GM19324 (cell line): Measurements from ENCODE around the gene GTF2H4.

ENCODE experiments used
- ATAC-seq: cut with Tn5 transposase; IDR thresholded peaks from one replicate; pipeline ENCODE4 v1.9.1; 2021; ENCODE audit warnings: mild to moderate bottlenecking, moderate library complexity; ENCODE audit not compliant: unreplicated experiment, low FRiP score

GTF2H4 gene

GRCh38 chr6:30947231-30947630 is 39.2 kb downstream of the GTF2H4 start:
- no peak for ATAC-seq

- ATAC-seq = no peak
Observed at GRCh38 chr6:30948811-30949210, 40.8 kb downstream of the GTF2H4 start.

GRCh38 chr6:30951907-30952469 is 44.0 kb downstream of the GTF2H4 start:
- no peak for ATAC-seq

GRCh38 chr6:30954631-30955366 is 46.8 kb downstream of the GTF2H4 start:
- ATAC-seq = no peak

GRCh38 chr6:30955367-30956042 is 47.5 kb downstream of the GTF2H4 start:
- peak; percentile 63 for ATAC-seq

- no peak for ATAC-seq
Observed at GRCh38 chr6:30957716-30958115, 49.7 kb downstream of the GTF2H4 start.

- no peak for ATAC-seq
Observed at GRCh38 chr6:30960907-30961673, 53.1 kb downstream of the GTF2H4 start.

GRCh38 chr6:30962716-30963115 is 54.7 kb downstream of the GTF2H4 start:
- ATAC-seq = no peak

GRCh38 chr6:30963641-30964040 is 55.6 kb downstream of the GTF2H4 start:
- no peak for ATAC-seq
